GM18498 (cell line): ENCODE measurements around the gene UBALD2.
A peak's percentile ranks its signal among the peaks of the same experiment; 100 is the strongest.
"Not testable (repeated sequence)": the region's sequence is repeated elsewhere in the genome, so short reads cannot be mapped to it uniquely, and the experiment has no call there.

Experiments used
- ATAC-seq: cut with Tn5 transposase; IDR thresholded peaks from one replicate; pipeline ENCODE4 v1.9.1; 2021; ENCODE audit warnings: mild to moderate bottlenecking, moderate library complexity; ENCODE audit not compliant: unreplicated experiment

Gene UBALD2

DNA sequence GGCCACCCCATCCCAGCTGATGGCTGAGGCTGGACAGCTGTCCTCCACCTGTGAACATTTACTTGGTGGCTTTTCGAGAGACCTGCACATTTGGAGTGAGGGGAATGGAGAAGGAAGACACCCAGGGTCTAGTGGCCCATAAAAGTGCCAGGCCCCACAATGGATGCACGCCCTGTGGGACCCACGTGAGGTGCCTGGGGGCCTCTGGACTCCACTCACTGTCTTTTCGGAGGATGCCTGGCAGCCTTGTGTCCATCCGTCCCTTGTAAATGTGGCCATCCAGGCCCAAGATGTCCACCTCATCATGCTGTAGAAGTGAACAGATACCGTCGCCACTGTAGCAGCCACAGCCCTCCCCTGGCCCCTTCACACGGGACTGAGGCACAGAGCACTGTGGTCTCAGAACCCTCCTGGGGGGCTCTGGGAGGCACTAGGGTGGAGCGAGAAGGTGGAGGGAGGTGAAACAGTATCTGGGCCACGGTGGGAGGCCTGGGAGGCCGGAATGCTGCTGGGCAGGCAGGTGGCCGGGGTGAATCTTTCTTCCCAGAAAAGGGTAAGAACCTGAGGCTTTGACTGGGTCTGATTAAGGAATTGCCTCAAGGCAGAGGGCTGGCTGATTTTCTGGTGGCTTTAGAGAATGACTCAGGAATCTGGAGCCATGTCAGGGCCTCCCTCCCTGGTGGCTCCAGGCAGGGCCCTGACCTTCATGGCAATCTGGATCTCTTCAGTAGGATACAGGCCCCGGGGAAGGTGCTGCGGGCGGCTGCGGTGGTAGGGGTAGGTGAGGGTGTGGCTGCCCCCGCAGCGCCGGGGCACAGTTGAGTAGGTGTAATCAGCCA is 11.5 kb downstream of the UBALD2 start:
- ATAC-seq, result no peak

- no peak for ATAC-seq
Observed at GRCh38 chr17:76277300-76278267, 12.4 kb downstream of the UBALD2 start.

DNA sequence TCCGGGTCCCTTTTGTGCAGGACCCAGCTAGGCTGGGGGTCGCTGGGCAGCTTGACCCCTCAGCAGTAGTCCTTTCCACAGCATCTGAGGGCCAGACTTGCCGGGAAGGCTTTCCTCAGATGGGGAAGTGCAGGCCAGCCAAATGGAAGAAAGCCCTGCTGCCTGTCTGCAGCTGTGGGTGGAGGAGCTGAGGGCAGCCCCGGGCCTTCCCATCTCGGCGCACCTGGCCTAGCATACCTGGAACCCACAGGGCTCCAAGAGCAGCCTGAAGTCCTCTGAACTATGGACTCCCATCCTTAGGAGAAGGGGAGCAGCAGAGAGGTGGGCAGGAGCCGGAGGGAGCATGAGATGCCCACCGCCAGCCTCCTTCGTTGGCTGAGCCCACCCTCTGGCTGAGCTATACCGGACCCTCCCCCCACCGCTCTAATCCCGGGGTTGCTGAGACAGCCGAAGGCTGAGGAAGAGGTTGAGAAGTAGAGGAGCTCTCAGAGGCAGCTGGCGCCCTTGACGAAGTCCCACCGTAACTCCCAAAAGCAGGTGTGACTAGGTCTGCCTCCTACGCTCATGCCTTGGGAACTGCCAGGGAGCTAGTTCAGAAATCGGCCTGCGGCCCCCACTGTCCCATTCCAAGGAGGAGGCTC is 13.2 kb downstream of the UBALD2 start:
- no peak for ATAC-seq

DNA sequence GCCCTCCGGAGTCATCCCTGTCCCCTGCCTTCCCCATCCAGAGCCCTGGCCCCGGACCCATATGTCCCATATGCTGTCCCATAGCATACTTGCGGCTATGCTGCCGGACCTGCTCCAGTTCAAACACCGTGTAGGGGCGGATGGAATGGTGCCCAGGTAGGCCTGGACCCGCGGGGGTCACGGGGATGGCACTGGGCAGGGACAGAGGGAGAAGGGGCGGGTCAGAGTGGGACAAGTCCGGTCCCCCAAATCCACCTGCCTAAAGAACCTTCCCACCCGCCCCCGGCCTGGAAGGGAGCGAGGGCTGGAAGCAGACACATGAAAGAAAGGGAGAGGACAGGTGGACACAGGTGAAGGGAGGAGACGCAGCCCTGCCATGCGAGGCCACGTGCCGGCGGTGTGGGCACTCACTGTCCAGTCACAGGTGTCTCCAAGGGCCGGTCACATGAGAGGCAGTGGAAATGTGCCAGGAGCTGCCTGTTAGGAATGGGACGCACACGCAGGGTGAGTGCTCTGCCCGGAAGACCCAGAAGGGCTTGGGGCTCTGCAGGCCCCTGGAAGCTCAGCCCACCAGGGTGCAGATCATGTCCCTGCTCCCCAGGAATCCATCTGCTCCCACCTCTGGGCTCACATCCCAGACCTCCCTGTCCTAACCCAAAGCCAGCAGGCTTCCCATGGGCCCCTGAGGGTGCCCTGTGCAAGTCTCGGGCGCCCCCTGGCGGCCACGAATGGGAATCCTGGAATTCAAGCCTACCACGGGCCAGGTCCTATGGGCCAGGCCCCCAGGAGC is 14.0 kb downstream of the UBALD2 start:
- peak; percentile 56 for ATAC-seq

DNA sequence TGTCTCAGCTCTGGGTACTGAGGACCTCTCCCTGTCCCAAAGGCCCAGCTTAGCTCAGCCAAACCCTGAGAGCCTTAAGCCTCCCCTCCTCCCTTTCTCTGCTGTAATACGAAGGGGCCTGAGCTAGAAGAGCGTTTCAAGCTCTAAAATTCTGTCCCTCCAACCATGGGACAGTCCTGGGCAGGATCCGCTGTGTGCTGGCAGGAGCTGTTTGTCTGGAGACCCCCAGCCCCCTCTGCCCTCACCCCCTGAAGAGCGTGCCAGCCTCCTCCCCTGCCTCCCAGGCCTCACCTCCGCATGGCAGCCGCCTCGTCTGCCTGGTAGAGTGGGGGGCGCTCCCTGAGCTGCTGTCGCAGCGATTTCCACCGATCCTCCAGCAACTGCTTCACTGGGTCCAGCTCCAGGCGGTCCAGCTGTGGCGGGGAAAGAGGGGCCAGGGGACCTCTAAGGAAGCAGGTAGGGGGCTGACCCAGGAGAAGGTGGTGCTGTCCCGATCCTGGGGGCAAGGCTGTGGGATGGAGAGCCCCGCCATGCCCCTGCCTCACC is 14.7 kb downstream of the UBALD2 start:
- ATAC-seq, result no peak

- ATAC-seq, result no peak
Observed at GRCh38 chr17:76280650-76281049, 15.5 kb downstream of the UBALD2 start.

DNA sequence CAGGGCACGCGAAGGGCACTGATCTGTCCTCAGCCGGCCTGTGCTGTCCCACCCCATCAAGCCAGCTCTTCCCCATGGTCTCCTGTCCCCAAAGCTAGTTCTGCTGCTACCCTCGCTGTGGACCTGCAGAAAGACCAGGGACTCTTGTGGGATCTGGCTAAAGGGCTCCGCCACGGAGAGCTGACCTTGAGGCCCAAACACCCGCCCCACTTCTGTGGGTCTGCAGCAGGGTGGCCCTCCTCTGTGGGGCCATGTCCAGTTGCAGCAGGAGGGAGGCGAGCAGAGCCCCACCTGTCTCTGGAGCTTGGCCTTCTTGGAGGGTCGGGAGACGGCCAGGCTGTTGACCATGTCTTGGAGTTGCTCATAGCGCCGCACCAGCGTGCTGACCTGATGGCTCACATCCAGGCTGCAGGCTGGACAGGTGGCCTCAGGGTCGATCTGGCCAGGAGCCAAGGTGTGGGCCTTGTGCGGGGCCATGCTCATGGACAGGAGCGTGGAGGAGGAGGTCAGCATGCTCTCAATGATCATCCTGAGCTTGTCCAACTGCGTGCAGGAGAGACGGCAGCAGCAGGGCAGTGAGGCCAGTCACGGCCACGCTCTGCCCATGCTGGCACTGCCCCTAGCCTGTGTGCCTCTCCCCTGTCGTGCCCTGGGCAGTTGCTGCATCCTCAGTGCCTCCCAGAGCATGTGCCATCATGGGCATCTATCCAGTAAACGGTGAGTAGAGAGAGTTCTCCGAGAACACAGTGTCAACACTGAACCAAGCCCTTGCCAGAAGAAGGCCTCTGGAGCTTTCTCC is 16.6 kb downstream of the UBALD2 start:
- no peak for ATAC-seq

GRCh38 chr17:76292567-76292966 is 27.4 kb downstream of the UBALD2 start:
- ATAC-seq, result no peak

GRCh38 chr17:76293106-76293505 is 28.0 kb downstream of the UBALD2 start:
- ATAC-seq, result no peak

DNA sequence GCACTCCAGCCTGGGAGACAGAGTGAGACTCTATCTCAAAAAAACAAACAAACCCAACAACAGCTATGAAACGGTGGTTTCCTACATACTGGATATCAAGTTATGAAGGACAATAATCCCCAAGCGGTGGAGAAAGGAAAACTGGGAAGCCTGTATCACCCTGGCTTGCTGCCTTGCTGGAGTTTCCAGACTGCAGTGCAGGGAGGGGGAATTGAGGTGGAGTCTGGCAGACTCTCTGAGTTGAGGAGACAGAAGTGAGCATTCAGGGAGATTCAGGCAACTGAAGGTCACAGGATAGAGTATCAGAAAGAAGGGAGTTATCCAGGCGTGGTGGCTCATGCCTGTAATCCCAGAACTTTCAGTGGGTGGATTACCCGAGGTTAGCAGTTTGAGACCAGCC is 31.0 kb downstream of the UBALD2 start:
- no peak for ATAC-seq

- ATAC-seq, result no peak
Observed at GRCh38 chr17:76296889-76297288, 31.7 kb downstream of the UBALD2 start.

DNA sequence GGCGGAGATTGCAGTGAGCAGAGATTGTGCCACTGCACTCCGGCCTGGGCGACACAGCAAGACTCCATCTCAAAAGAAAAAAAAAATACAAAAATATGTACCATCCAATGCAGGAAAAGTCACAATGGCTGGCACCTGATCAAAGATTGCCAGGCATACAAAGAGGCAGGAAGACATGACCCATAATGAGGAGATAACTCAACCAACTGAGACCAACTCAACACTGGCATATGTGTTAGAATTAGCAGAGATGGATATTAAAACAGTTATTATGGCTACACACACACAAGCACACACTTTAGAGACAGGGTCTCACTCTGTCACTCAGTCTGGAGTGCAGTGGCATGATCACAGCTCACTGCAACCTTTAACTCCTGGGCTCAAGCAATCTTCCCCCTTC is 32.3 kb downstream of the UBALD2 start:
- ATAC-seq, result no peak

DNA sequence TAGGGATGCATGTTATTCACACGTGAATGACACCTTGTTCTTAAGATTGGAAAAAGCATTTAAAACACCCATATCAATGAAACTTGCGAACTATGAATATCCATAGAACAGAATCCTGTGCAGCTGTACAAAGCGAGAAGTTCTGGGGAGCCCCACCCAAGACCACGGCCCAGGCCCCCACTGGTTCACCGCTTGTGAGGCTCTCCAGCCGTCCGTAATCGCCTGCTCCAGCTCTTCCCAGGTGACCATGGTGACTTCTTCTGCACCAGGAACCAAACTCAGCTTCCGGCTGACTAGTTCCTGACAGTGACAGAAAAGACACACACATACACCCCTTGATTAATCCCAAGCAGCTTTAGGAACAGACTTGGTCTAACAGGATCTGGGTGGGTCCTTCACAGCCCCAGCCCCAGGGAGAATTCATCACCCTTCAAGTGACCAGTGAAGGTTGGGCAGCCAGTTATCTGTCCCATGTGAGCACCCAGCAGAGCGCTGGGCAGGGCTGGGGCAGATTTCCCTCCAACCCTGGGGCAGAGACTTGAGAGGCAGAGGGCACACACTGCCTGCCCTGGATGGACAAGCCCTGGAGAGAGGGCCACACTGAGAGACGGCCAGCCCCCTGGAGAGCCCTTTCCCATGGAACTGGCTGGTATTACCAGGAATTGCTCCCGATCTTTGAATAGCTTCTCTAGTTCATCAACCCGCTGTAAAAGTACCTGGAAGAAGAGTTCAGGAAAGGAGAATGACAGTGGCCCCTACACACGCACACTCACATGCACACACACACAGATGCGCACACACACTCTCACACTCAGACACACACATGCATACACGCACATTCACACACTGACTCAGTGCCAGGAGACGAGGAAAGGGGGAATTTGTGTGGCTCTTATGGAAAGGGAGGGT is 39.3 kb downstream of the UBALD2 start:
- no peak for ATAC-seq

DNA sequence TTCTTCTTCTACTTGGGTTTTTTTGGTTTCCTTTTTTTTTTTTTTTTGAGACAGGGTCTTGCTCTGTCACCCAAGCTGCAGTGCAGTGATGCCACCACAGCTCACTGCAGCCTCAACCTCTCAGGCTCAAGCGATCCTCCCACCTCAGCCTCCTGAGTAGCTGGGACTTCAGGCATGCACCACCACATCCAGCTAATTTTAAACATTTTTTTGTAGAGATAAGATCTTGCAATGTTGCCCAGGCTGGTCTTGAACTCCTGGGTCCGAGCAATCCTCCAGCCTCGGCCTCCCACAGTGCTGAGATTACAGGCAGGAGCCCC is 39.9 kb downstream of the UBALD2 start:
- ATAC-seq, result not testable (repeated sequence)

- no peak for ATAC-seq
Observed at GRCh38 chr17:76307299-76307965, 42.3 kb downstream of the UBALD2 start.

- no peak for ATAC-seq
Observed at GRCh38 chr17:76307966-76308338, 42.8 kb downstream of the UBALD2 start, which contains the start of gene QRICH2. Gene QRICH2 (minus strand): TSS chr17:76308276. CDS start chr17:76307998, 278 bp downstream.

GRCh38 chr17:76309461-76309860 is 44.3 kb downstream of the UBALD2 start:
- ATAC-seq, result no peak

DNA sequence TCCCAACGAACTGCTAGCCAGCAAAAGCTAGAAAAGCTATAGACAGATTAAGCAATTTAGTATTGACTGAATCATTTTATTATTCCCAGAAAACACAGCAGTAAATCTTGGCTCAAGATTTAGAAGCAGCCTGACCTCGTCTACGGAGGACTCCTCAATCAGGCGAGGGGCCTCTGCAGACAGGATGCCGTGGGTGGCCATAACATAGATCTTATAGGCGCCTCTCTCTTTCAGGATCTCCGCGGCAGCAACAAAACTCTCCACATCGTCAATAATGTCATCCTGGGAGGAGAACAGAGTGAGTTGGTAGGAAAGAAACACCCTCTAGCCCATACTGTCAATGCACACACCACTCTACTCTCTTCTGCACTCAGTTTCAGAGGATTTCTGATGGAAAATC is 47.6 kb downstream of the UBALD2 start:
- no peak for ATAC-seq
